SU-DHL-6 (cell line): ENCODE data around the gene ANKH.

Experiments used
- EZH2phosphoT487 ChIP-seq: fragments of 200-600 bp; sonication (generic), shearing (Covaris generic); conservative IDR thresholded peaks from 2 replicates; pipeline ENCODE4 v1.6.1; 2018; ENCODE audit warnings: mild to moderate bottlenecking, antibody characterized with exemption, low read length, moderate library complexity, mixed read lengths
- TF ChIP-seq, protein P1 (sequence below): fragments of 200-600 bp; sonication (generic); IDR thresholded peaks from one replicate; pipeline ENCODE4 v1.5.1; 2017; ENCODE audit warnings: antibody characterized with exemption, mild to moderate bottlenecking, low read length, moderate library complexity; ENCODE audit not compliant: insufficient read depth, poor library complexity, severe bottlenecking

DNA sequence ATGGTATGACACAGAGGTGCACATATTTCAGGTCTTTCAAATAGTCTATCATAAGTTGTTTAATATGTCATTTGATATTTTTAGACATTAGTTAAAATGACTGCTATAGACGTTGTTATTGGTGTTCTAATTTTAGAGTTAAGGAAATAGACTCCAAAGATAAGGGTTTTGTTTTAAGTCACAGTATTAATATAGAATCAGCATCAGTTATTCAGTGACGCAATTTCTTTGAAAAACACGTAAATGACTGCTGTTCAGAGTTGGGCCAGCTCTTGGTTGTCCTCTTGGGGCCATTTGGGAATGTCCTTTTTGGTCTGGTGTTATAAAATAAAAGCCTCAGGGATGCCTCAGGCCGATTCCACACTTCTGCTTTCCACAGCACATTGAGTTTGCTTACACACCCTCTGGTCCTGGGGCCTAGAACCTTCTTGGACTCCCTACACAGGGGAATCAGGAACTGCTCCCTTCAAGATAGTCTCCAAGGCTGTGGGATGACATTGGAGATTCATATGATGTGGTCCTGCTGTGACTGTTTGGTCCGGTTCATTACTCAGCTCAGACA is 192.7 kb downstream of the ANKH start:
- TF ChIP-seq, protein P1, sequence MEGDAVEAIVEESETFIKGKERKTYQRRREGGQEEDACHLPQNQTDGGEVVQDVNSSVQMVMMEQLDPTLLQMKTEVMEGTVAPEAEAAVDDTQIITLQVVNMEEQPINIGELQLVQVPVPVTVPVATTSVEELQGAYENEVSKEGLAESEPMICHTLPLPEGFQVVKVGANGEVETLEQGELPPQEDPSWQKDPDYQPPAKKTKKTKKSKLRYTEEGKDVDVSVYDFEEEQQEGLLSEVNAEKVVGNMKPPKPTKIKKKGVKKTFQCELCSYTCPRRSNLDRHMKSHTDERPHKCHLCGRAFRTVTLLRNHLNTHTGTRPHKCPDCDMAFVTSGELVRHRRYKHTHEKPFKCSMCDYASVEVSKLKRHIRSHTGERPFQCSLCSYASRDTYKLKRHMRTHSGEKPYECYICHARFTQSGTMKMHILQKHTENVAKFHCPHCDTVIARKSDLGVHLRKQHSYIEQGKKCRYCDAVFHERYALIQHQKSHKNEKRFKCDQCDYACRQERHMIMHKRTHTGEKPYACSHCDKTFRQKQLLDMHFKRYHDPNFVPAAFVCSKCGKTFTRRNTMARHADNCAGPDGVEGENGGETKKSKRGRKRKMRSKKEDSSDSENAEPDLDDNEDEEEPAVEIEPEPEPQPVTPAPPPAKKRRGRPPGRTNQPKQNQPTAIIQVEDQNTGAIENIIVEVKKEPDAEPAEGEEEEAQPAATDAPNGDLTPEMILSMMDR, result no peak
- TF ChIP-seq EZH2phosphoT487, result no peak
